ENCODE data around the gene PAX6.

The PAX6 gene

GRCh38 chr11:31827455-31828206 is 16.5 kb upstream of the PAX6 start:
- no peak overlapping the region for H3K4me3 ChIP-seq (replicated peaks; ENCODE audit: insufficient read depth, low read length)
- no peak overlapping the region for H3K27ac ChIP-seq (replicated peaks)
- no peak for TF ChIP-seq POLR2AphosphoS5 (IDR thresholded peaks at IDR 0.05; ENCODE audit: low read depth)
- TF ChIP-seq SPI1 (IDR thresholded peaks at IDR 0.05; ENCODE audit: borderline replicate concordance, low read depth) = no peak
- no peak for TF ChIP-seq CTCF (IDR thresholded peaks at IDR 0.05; ENCODE audit: insufficient read depth, low read length)
- no peak for TF ChIP-seq GABPA (IDR thresholded peaks at IDR 0.05; ENCODE audit: low read depth)
- no peak for TF ChIP-seq REST (IDR thresholded peaks at IDR 0.05; ENCODE audit: insufficient replicate concordance, low read depth)
- no peak for DNase-seq (ENCODE audit: low read depth in 1 of 2, low spot score in 1 of 2)
- peaks cover 67% of the 10 kb centered on the region for H3K27me3 ChIP-seq (ENCODE audit: insufficient read depth, poor library complexity, severe bottlenecking)

GRCh38 chr11:31826536-31827438 is 15.7 kb upstream of the PAX6 start:
- Histone ChIP-seq H3K27ac (replicated peaks) (no peak overlapping the region), H3K4me3 (replicated peaks; ENCODE audit: insufficient read depth, low read length) (no peak overlapping the region), H3K27me3 (ENCODE audit: insufficient read depth, poor library complexity, severe bottlenecking) (peaks cover 68% of the 10 kb centered on the region)
- TF ChIP-seq GABPA (IDR thresholded peaks at IDR 0.05; ENCODE audit: low read depth) = no peak
- TF ChIP-seq POLR2AphosphoS5 (IDR thresholded peaks at IDR 0.05; ENCODE audit: low read depth) = no peak
- TF ChIP-seq CTCF (IDR thresholded peaks at IDR 0.05; ENCODE audit: insufficient read depth, low read length) = no peak
- no peak for TF ChIP-seq REST (IDR thresholded peaks at IDR 0.05; ENCODE audit: insufficient replicate concordance, low read depth)
- DNase-seq (ENCODE audit: low read depth in 1 of 2, low spot score in 1 of 2) = no peak

- Histone ChIP-seq H3K27ac (replicated peaks) (no peak overlapping the region), H3K27me3 (ENCODE audit: insufficient read depth, poor library complexity, severe bottlenecking) (peaks cover 72% of the 10 kb centered on the region), H3K4me3 (replicated peaks; ENCODE audit: insufficient read depth, low read length) (no peak overlapping the region)
- DNase-seq (ENCODE audit: low read depth in 1 of 2, low spot score in 1 of 2) = no peak
- TF ChIP-seq GABPA (IDR thresholded peaks at IDR 0.05; ENCODE audit: low read depth) = no peak
- TF ChIP-seq CTCF (IDR thresholded peaks at IDR 0.05; ENCODE audit: insufficient read depth, low read length) = no peak
- TF ChIP-seq POLR2AphosphoS5 (IDR thresholded peaks at IDR 0.05; ENCODE audit: low read depth) = no peak
- no peak for TF ChIP-seq REST (IDR thresholded peaks at IDR 0.05; ENCODE audit: insufficient replicate concordance, low read depth)
- no peak for TF ChIP-seq SPI1 (IDR thresholded peaks at IDR 0.05; ENCODE audit: borderline replicate concordance, low read depth)
Measured at GRCh38 chr11:31825838-31826484, 14.8 kb upstream of the PAX6 start.

Measured in HL-60 (cell line).